Upper lobe of right lung (tissue), 1 donor: Measurements from ENCODE around the gene TPPP. TPM values are rescaled to one million over a fixed set of nuclear protein-coding genes. Genes with fewer than 3 reads are reported as not detected.
"Not testable (repeated sequence)": the region's sequence is repeated elsewhere in the genome, so short reads cannot be mapped to it uniquely, and the experiment has no call there.

Experiments
- ATAC-seq: fragments of 200-7000 bp; cut with Tn5 transposase; one replicate; pipeline ENCODE4 v1.9.1; 2020; ENCODE audit warnings: mild to moderate bottlenecking, moderate library complexity
- DNase-seq: peaks from one replicate; pipeline ENCODE4 v3.0.0-alpha.2; 2020
- H3K27ac ChIP-seq: fragments of 200-600 bp; one replicate; pipeline ENCODE4 v1.8.0; 2022
- H3K27me3 ChIP-seq: fragments of 200-600 bp; one replicate; pipeline ENCODE4 v1.8.0; 2022; ENCODE audit warnings: mild to moderate bottlenecking
- H3K36me3 ChIP-seq: fragments of 200-600 bp; one replicate; pipeline ENCODE4 v1.8.0; 2022
- H3K4me1 ChIP-seq: fragments of 200-600 bp; one replicate; pipeline ENCODE4 v1.8.0; 2022
- H3K4me3 ChIP-seq: fragments of 200-600 bp; one replicate; pipeline ENCODE4 v1.8.0; 2022; ENCODE audit warnings: mild to moderate bottlenecking
- H3K9me3 ChIP-seq: fragments of 200-600 bp; one replicate; pipeline ENCODE4 v1.8.0; 2022
- intact Hi-C: fragments of 100-400 bp; cut with DNase I; formaldehyde crosslinking; loops from one replicate; pipeline ENCODE4 v1.11.0; 2022
- total RNA-seq: library from RNA; stranded (reverse); fragmentation: NEBNext Ultra II Directional; extraction: Animal tissue kit (Norgen Biotek cat#: 25700); gene quantifications from one replicate; pipeline ENCODE4 v1.2.1, GENCODE V29; 2021
- donor health status: DM: no; HTN: yes; CAD: no; lungs with severe emphysema.

The TPPP gene
- total RNA-seq, 1 donor from 2014 or later, result 16.1 TPM

DNA sequence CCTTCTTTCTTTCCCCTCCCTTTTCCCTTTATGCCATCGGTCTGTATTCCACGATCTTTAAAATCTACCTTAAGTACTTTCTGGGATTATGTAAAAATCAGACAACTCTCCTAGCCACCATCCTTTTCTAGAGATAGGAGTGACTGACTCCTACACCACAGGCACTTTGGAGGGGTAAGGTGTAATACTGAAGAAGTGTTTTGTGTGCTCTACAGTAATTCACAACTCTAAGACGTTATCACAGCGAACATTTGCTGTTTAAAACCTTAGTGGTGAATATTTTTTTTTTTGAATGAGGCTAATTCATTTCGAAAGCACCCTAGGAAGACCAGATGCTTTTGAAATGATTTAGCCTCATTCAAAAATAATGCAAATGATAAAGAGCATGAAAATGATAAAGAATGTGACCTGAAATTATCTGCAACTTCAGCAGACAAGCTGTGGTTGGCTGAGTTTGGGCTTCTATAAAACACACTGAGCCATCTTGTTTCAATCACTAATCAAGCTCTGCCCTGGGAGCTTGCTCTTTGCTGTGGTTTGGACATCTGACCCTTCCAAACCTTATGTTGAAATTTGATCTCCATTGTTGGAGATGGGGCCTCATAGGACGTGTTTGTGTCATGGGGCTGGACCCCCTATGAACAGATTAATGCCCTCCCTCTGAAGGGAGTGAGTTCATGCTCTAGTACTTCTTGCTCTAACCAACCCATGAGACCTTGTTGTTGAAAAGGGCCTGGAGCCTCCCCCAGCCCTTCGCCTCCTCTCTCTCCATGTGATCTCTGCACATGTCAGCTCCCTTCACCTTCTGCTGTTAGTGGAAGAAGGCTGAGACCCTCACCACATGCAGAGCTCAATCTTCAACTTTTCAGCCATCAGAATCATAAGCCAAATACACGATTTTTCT is 21.3 kb upstream of the TPPP start:
- H3K9me3 ChIP-seq, ATAC-seq, DNase-seq, H3K27ac ChIP-seq, H3K4me1 ChIP-seq, H3K4me3 ChIP-seq, H3K27me3 ChIP-seq, H3K36me3 ChIP-seq, intact Hi-C loops: not testable (repeated sequence)

DNA sequence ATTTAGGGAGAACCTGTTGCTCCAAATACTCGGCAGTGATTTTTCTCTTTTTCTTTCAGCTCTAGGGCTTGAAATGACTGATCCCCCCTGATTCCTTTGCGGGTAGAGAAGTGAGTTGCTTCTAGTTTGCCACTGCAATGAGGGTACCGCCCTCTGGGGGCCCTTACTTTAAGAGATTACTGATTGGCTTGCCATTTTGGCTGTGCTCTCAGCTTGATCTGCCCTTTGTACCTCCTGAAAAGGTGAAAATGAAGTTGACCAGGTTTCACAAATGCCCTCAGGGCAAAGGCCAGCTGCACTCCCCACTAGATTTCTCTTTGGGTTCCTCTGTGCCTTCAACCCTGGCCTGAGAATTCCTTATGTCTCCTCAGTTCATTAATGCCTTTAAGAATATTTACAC is 20.5 kb upstream of the TPPP start:
- H3K36me3 ChIP-seq, H3K4me3 ChIP-seq, H3K4me1 ChIP-seq, H3K27ac ChIP-seq, ATAC-seq, intact Hi-C loops, H3K9me3 ChIP-seq, H3K27me3 ChIP-seq, DNase-seq: not testable (repeated sequence)

DNA sequence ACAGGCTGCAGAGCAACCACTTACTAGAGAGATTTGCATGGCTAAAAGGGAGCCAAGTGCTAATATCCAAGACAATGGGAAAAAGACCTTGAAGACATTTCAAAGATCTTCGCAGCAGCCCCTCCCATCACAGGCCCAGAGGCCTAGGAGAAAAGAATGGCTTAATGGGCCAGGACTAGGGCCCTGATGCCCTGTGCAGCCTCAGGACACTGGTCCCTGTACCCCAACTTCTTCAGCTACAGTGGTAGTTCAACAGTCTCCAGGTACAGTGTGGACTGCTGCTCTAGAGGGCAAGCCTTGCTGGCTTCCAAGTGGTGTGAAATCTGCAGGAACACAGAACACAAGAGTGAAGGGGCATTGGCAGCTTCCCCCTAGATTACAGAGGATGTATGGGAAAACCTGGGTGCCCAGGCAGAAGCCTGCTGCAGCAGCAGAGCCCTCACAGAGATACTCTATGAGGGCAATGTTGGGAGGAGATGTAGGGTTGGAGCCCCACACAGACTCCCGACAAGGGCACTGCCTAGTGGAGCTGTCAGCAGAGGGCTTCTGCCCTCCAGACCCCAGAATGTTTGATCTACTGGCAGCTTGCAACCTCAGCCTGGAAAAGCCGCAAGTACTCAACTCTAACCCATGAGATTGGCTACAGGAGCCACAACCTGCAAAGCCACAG is 15.8 kb upstream of the TPPP start:
- intact Hi-C loops, H3K4me3 ChIP-seq, H3K27ac ChIP-seq, H3K27me3 ChIP-seq, H3K4me1 ChIP-seq, H3K36me3 ChIP-seq, DNase-seq, ATAC-seq, H3K9me3 ChIP-seq: not testable (repeated sequence)

DNA sequence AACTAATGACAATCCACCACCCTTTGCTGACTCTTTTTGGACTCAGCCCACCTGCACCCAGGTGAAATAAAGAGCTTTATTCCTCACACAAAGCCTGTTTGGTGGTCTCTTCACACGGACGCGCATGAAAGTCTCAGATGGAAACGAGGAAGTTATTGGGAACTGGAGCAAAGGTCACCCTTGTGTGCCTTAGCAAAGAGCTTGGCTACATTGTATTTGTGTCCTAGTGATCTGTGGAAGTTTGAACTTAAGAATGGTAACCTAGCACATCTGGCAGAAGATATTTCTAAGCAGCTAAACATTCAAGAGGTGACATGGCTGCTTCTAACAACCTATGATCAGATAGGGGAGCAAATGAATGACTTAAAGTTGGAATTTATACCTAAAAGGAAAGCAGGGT is 15.2 kb upstream of the TPPP start:
- H3K4me3 ChIP-seq, intact Hi-C loops, H3K9me3 ChIP-seq, ATAC-seq, H3K27ac ChIP-seq, DNase-seq, H3K27me3 ChIP-seq, H3K4me1 ChIP-seq, H3K36me3 ChIP-seq: not testable (repeated sequence)

DNA sequence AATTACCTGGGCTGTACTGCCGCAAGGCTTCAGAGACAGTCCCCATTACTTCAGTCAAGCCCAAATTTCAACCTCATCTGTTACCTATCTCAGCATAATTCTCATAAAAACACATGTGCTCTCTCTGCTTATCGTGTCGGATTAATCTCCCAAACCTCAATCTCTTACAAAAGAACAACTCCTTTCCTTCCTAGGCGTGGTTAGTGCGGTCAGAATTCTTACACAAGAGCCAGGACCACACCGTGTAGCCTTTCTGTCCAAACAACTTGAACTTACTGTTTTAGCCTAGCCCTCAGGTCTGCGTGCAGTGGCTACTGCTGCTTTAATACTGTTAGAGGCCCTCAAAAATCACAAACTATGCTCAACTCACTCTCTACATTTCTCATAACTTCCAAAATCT is 13.0 kb upstream of the TPPP start:
- H3K36me3 ChIP-seq, H3K27ac ChIP-seq, H3K9me3 ChIP-seq, DNase-seq, ATAC-seq, intact Hi-C loops, H3K4me1 ChIP-seq, H3K27me3 ChIP-seq, H3K4me3 ChIP-seq: not testable (repeated sequence)

DNA sequence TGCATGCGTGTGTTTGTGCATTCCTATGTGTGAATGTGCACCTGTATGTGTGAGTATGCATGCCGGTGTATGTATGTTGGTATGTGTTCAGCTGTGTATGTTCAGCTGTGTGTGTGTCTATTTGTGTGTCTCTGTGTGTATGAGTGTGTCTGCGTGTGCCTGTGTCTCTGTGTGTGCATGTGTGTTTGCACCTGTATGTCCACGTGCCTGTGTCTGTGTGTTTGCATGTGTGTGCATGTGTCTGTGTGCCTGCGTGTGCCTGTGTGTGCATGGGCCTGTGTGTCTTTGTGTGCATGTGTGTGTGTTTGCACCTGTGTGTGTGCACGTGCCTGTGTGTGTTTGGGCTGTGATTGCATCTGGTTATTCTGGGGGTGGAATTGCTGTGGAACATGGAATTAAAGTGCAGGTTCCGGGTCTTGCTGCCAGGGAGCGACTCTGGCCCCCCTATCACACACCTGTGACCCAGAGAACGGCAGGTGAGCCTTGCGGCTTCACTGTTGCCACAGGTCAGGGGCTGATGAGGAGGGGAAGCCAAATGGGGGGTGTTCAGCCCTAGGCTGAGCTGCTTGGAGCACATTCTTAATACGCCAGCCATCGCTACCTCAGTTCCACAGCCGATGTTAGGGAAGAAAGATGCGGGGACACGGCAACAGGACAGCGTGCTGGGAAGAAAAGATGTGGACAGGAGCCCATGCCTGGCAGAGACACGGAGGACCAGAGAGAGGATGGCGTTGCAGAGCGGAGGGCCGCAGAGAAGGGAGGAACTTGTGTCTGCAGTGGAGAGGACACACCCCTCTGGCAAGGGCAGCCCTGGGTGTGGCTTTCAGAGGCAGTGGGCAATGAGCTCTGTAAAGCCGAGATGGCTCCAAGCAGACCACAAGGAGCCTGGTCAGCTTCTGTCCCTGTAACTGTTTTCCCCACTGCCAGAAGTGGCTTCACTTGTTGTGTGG is 3.9 kb upstream of the TPPP start:
- H3K27me3 ChIP-seq, H3K9me3 ChIP-seq, ATAC-seq, H3K36me3 ChIP-seq, H3K4me1 ChIP-seq, H3K27ac ChIP-seq, H3K4me3 ChIP-seq, DNase-seq, intact Hi-C loops: not testable (repeated sequence)

DNA sequence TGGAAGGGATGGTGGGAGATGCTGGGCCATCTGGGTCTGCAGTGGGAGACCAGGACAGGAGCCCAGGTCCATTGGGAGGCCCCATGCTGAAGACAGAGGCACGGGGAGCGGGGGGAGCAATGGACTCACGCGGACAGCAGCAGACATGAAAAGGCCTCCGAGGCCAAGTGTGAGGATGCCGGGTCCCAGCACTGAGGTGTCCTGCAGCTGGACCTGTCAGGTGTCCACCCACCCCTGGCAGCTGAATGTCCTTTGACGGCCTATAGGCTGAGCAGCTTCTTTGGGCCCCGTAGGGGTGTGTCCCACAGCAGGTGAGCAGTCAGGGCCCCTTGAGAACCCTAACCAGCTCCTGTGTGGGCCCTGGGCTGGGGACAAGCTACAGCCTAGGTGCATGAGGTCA is 3.0 kb upstream of the TPPP start:
- ATAC-seq, H3K4me3 ChIP-seq, H3K4me1 ChIP-seq, H3K27me3 ChIP-seq, DNase-seq, intact Hi-C loops, H3K27ac ChIP-seq, H3K36me3 ChIP-seq, H3K9me3 ChIP-seq: not testable (repeated sequence)

DNA sequence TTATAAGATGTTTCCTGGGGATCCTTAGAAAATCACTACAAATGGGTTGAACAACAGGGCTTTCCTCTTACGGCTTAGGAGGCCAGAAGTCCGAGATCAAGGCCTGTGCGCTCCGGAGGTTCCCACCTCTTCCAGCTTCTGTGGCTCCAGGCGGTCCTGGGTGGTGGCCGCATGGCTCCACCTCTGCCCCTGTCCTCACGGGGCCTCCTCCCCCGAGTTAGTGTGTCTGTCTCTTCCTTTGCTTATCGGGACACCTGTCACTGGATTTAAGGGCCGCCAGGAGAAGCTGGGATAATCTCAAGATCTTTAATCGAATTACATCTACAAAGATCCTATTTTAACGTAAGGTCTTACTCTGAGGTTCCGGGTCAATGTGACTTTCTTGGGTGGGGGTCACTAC is 2.3 kb upstream of the TPPP start:
- H3K36me3 ChIP-seq, DNase-seq, H3K4me1 ChIP-seq, H3K9me3 ChIP-seq, H3K4me3 ChIP-seq, H3K27me3 ChIP-seq, H3K27ac ChIP-seq, ATAC-seq, intact Hi-C loops: not testable (repeated sequence)

DNA sequence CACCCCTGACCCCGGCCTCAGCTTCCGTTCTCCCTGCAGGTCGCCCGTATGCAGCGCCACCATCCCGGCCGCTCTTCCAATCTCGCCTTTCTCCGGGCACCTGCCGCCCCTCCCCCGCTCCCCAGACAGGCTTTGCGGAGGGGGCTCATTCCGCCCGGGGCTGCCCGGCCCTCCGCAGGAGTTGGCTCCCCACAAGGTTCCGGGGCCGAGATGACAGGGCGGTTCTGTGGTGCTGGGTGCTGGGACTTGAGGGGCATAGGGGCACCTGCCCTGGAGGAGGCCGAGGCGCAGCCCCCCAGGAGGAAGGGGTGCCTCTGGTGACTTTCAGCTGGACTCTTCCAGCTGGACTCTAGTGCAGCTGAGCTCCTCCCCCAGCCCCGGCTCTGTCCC is 885 bp upstream of the TPPP start:
- H3K36me3 ChIP-seq, H3K9me3 ChIP-seq, H3K27me3 ChIP-seq, intact Hi-C loops, H3K27ac ChIP-seq, H3K4me1 ChIP-seq: not testable (repeated sequence)
- DNase-seq (peak; percentile 60), ATAC-seq (peak; percentile 10)
- peak overlapping the region; percentile 47 for H3K4me3 ChIP-seq

DNA sequence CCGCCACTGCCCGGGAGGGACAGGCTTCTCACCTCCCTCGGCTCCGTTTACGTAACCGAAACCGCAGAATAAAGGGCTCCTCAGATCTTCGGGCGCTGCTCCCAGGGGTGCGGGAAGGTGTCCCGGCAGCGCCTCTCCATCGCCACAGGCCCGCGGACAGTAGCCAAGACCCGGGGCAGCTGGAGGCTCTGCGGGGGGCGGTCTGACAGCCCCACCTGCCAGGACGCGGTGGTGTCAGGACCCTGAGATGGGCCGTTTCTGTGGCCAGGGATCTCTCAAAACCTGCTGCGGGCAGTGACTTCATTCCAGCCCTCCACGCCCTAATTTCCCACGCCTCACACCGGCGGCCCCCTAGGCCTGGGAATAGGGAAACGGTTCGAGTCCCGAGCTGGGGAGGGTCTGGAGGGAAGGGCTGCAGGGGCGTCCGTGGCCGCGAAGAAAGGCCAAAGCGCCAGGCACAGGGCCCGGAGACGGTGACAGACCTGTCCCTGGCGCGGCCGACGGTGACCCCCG is 567 bp downstream of the TPPP start:
- intact Hi-C loops, H3K36me3 ChIP-seq, H3K4me1 ChIP-seq, H3K27me3 ChIP-seq, H3K9me3 ChIP-seq: not testable (repeated sequence)
- peak; percentile 9 for ATAC-seq
- peak; percentile 63 for DNase-seq
- Histone ChIP-seq H3K27ac (peak overlapping the region; percentile 17), H3K4me3 (peak overlapping the region; percentile 54)
